Transverse colon (tissue), 4 donors: ENCODE data around the gene VSIG4.

Source experiments
- CTCF ChIP-seq, 5 experiments: fragments of 200-600 bp in 3 of 5; fragments of 450-650 bp in 2 of 5; sonication (generic) in 3 of 5; IDR thresholded peaks; 1 replicate in 2 of 5; 2 replicates in 3 of 5; pipeline ENCODE4 v1.5.1; 2016 to 2017; ENCODE audit warnings: antibody characterized with exemption in 5 of 5, inconsistent platforms in 3 of 5, mild to moderate bottlenecking in 2 of 5, moderate library complexity in 1 of 5
- EP300 ChIP-seq: sonication (generic); formaldehyde crosslinking; IDR thresholded peaks from one replicate; pipeline ENCODE4 v1.6.1; 2017; ENCODE audit warnings: antibody characterized with exemption, low read depth
- POLR2A ChIP-seq: fragments of 450-650 bp; IDR thresholded peaks from one replicate; pipeline ENCODE4 v1.6.1; 2016; ENCODE audit warnings: antibody characterized with exemption, mild to moderate bottlenecking, moderate library complexity
- POLR2AphosphoS5 ChIP-seq, 3 donors: sonication (generic); formaldehyde crosslinking; IDR thresholded peaks; one replicate each; pipeline ENCODE4 v1.6.1; 2016; ENCODE audit warnings: antibody characterized with exemption in 3 of 3

GRCh38 chrX:66001596-66001995, 38.3 kb downstream of the VSIG4 start:
- TF ChIP-seq CTCF (IDR thresholded peaks at IDR 0.05) (no peak), POLR2A (no peak), EP300 (no peak), POLR2AphosphoS5 (IDR thresholded peaks at IDR 0.05) (no peak)
